ENCODE results near the gene SCAANT1.

DNA sequence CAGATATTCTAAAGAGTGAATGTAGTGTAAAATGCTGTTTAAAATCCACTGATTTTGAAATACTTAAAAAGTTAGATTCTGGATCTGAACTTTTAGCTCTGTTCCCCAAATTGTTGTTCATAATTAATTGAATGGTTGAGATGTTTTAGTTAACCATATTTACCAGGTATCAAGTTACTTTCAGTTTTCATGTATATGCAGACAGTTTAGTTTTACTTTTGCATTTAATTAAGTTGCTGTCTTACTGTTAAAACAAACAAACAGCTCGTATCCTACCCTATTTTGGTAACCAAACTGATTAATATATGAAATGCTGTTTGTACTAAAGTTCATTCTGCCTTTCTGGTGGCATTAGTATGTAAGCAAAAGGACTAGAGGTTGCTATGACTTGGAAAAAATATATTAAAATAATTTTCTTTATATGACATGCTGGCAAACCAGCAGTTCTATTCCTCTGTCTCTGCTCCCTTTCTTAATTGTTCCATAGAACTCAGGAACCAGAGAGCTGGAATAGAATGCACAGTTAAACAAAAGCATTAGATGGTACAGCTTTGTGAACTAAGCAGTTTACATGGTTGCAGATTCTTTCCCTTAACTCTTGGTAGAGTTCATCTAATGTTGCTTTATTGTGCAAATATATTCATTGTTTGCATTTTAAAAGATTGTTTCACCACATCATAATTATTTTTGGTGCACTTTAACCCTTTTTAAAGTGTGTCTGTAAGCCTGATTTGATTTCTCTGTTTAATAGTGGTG, 39.5 kb upstream of the SCAANT1 start:
- TF ChIP-seq, protein P1, sequence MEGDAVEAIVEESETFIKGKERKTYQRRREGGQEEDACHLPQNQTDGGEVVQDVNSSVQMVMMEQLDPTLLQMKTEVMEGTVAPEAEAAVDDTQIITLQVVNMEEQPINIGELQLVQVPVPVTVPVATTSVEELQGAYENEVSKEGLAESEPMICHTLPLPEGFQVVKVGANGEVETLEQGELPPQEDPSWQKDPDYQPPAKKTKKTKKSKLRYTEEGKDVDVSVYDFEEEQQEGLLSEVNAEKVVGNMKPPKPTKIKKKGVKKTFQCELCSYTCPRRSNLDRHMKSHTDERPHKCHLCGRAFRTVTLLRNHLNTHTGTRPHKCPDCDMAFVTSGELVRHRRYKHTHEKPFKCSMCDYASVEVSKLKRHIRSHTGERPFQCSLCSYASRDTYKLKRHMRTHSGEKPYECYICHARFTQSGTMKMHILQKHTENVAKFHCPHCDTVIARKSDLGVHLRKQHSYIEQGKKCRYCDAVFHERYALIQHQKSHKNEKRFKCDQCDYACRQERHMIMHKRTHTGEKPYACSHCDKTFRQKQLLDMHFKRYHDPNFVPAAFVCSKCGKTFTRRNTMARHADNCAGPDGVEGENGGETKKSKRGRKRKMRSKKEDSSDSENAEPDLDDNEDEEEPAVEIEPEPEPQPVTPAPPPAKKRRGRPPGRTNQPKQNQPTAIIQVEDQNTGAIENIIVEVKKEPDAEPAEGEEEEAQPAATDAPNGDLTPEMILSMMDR (IDR thresholded peaks at IDR 0.05): no peak
- no peak for TF ChIP-seq POLR2A (IDR thresholded peaks at IDR 0.05)
